GM13977 (cell line): Measurements from ENCODE around the gene GUCY1A2.
"Not testable (repeated sequence)": the region's sequence is repeated elsewhere in the genome, so short reads cannot be mapped to it uniquely, and the experiment has no call there.

Source experiments
- DNase-seq: peaks from one replicate; pipeline ENCODE4 v3.0.0; 2012; ENCODE audit warnings: low spot score
- in situ Hi-C: fragments of 300-500 bp; cut with MboI; formaldehyde crosslinking; loops from one replicate; pipeline ENCODE4 v1.12.0; 2022; ENCODE audit warnings: low sequenced_read_pairs, low pct_unique_long_range_greater_than_20kb, mixed read lengths, inconsistent platforms; ENCODE audit not compliant: unreplicated experiment
- TF ChIP-seq, protein P1 (sequence below): IDR thresholded peaks from 2 replicates; pipeline ENCODE4 v1.5.1; 2012; ENCODE audit warnings: mild to moderate bottlenecking, control low read depth; ENCODE audit not compliant: insufficient read depth; ENCODE audit errors: extremely low read depth, missing control alignments

Gene GUCY1A2

DNA sequence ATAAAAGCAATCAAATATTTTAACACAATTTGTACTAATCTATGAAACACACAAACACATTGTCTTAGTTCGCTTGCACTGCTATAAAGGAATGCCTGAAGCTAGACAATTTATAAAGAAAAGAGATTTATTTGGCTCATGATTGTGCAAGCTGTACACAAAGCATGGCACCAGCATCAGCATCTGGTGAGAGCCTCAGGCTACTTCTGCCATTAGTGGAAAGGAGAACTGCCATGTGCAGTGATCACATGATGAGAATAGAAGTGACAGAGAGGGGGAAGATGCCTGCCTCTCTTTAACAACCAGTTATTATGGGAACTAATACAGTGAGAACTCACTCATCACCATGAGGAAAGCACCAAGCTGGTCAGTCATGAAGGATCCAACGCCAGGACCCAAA lies 105.1 kb downstream of the GUCY1A2 start:
- TF ChIP-seq, protein P1, sequence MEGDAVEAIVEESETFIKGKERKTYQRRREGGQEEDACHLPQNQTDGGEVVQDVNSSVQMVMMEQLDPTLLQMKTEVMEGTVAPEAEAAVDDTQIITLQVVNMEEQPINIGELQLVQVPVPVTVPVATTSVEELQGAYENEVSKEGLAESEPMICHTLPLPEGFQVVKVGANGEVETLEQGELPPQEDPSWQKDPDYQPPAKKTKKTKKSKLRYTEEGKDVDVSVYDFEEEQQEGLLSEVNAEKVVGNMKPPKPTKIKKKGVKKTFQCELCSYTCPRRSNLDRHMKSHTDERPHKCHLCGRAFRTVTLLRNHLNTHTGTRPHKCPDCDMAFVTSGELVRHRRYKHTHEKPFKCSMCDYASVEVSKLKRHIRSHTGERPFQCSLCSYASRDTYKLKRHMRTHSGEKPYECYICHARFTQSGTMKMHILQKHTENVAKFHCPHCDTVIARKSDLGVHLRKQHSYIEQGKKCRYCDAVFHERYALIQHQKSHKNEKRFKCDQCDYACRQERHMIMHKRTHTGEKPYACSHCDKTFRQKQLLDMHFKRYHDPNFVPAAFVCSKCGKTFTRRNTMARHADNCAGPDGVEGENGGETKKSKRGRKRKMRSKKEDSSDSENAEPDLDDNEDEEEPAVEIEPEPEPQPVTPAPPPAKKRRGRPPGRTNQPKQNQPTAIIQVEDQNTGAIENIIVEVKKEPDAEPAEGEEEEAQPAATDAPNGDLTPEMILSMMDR = no peak
- in situ Hi-C loops = no loop called here

DNA sequence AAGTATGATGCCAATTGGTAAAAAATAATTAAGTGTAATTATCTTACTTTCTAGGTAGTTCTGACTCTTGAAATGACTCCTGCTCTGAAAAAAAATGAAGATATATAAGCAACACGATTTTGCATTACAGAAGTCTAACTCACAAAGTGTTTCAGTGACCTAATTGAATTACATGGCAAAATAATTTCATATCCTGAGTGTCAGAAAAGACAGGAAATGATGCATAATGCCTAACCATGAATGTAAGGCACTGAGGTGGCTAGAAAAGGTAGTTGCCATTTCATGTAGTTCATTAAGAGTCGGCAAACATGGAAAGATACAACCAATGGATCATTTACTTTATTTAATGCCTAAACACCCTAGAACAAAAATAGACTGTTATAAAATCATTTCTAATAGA lies 113.5 kb downstream of the GUCY1A2 start:
- DNase-seq = no peak
- TF ChIP-seq, protein P1 = no peak
- in situ Hi-C loops = no loop called here

More for the DNA sequence above, 105.1 kb downstream of the GUCY1A2 start:
- no peak for DNase-seq

DNA sequence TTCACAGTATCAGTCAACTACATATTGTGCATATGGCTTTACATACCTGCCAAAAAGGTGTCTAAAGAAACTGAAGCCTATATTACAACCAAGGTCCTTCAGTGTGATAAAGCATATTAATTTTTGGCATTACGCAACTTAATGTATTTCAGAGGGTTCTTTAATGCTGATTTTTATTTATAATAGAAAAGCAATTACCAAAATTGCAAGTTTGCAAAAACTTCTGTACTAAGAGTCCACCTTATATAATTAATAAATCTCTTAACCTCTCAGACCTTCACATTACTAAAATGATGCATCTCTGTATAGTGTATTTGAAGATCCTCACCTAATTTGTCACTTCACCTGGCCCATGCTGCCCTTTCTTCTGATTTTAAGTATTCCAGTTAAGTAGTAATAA lies 128.6 kb downstream of the GUCY1A2 start:
- TF ChIP-seq, protein P1 = no peak
- no peak for DNase-seq
- in situ Hi-C loops = no loop called here

DNA sequence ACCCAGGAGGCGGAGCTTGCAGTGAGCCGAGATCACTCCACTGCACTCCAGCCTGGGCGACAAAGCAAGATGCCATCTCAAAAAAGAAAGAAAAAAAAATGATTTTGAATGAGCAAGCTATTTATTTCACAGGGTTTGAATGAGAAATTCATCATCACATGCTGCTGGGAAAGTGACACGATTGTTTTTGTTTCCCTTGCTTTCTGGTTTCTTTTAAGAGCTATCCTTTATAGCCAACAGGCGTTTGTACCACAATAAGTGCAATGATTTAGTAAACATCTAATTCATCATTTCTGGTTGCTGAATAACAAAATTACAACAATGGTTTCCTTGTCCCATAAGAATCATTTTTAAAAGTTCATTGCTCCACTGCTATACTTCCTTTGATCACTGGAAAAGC lies 129.9 kb downstream of the GUCY1A2 start:
- TF ChIP-seq, protein P1 = no peak
- in situ Hi-C loops = no loop called here

DNA sequence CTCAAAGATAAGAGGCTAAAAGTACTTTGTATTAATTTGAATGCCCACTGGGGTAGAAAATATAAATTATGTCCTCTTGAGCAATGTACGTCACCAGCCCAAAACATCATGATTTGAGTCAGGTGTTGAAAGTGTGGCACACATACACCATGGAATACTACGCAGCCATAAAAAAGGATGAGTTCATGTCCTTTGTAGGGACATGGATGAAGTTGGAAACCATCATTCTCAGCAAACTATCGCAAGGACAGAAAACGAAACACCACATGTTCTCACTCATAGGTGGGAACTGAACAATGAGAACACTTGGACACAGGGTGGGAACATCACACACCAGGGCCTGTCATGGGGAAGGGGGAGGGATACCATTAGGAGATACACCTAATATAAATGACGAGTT lies 134.6 kb downstream of the GUCY1A2 start:
- DNase-seq, in situ Hi-C loops: not testable (repeated sequence)

More for the DNA sequence above, 129.9 kb downstream of the GUCY1A2 start:
- no peak for DNase-seq

DNA sequence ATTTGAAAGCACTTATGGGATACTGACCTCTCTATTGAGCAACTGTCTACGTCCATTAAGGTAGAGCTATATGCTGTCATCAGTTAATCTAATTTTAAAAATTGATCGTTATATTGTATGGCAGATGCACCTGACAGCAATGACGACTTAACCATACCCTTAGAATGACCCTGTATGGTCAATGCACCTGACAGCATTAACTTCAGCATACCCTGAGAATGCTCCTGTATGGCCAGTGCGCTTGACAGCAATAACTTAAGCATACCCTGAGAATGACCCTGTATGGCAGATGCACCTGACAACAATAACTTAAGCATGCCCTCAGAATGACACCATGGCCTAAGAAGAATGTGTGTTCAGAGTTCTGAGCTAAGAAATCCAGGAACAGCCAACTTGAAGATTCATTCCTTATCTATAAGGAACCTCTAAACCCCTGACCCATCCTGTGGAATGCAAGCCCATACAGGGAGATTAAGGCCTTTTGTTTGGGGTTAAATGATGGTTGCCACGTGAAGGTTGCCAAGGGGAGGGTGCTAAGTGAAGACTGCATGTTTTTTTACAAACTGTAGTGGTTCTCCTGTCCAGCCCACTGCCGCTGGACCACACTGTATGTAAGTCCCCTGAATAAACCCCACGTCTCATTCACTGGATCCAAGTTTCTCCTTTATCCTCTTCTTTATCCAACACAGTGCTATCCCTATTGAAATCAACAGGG lies 138.3 kb downstream of the GUCY1A2 start:
- TF ChIP-seq, protein P1 = no peak
- in situ Hi-C loops = no loop called here
- DNase-seq = no peak

DNA sequence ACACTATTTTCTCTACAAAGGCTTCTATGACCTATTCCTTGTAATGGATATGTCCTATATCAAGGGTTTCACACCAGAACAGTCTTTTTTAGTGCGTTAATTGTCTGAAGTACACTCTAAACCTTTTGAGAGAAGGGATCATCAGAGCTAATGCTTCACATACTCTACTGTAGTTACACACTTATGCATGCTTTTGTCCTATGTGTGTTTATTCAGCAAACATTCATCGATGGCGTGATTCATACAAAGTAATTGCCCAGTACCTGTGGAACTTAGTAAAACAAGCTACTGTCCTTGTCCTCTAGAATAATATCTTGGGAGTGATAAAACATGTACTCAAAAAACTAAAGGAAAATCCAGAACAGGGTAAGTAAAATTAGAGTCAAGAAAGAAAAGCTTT lies 139.2 kb downstream of the GUCY1A2 start:
- no peak for DNase-seq
- TF ChIP-seq, protein P1 = no peak
- in situ Hi-C loops = no loop called here
